ENCODE data around the gene PCDHA9.

The PCDHA9 gene

DNA sequence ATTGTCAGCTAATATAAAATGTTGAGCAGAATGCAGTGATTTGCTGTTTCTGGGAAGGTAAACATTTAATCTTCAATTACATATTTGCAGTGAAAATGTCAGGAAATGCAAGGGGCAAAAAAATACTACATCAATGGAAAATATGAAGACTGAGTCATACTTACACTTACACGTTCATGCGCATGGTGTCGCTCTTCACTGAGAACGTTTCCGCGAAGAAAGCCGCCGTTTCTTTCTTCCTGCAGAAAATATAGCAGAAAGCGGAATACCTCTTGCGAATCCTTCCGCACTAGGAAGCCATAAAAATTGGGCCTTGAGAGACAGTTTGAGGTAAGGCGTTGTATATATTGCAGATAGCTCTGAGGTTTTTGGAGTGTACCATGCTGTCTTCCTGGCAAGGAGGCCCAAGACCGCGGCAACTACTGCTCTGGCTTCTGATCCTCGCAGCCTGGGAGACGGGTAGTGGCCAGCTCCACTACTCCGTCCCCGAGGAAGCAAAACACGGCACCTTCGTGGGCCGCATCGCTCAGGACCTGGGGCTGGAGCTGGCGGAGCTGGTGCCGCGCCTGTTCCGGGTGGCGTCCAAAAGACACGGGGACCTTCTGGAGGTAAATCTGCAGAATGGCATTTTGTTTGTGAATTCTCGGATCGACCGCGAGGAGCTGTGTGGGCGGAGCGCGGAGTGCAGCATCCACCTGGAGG lies 33.9 kb downstream of the PCDHA9 start, which contains the start of gene PCDHA13:
PCDHA13 (plus strand) TSS at position 236 of the 702 bp plus-strand sequence; CDS start at position 381, 145 bp downstream.
- no peak for DNase-seq

DNA sequence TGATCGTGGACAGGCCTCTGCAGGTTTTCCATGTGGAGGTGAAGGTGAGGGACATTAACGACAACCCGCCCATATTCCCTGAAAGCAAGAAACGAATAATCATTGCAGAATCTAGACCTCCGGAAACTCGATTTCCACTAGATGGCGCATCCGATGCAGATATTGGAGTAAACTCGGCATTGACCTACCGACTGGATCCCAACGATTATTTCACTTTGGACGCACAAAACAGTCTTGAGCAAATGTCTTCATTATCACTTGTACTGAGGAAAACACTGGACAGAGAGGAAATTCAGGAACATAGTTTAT lies 34.4 kb downstream of the PCDHA9 start:
- DNase-seq: no peak

DNA sequence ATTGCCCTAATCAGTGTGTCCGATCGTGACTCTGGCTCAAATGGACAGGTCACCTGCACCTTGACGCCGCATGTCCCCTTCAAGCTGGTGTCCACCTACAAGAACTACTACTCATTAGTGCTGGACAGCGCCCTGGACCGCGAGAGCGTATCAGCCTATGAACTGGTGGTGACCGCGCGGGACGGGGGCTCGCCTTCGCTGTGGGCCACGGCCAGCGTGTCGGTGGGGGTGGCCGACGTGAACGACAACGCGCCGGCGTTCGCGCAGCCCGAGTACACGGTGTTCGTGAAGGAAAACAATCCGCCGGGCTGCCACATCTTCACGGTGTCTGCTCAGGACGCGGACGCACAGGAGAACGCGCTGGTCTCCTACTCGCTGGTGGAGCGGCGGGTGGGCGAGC lies 35.2 kb downstream of the PCDHA9 start:
- no peak for DNase-seq

DNA sequence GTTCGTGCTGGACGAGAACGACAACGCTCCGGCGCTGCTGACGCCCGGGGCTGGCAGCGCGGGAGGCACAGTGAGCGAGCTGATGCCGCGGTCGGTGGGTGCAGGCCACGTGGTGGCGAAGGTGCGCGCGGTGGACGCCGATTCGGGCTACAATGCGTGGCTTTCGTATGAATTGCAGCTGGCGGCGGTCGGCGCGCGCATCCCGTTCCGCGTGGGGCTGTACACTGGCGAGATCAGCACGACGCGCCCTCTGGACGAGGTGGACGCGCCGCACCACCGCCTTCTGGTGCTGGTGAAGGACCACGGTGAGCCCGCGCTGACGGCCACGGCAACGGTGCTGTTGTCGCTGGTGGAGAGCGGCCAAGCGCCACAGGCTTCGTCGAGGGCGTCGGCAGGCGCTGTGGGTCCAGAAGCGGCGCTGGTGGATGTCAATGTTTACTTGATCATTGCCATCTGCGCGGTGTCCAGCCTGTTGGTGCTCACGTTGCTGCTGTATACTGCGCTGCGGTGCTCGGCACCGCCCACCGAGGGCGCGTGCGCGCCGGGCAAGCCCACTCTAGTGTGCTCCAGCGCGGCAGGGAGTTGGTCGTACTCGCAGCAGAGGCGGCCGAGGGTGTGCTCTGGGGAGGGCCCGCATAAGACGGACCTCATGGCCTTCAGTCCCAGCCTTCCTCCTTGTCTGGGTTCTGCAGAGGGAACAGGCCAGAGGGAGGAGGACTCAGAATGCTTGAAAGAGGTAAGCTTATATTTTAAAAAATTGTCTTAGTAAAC lies 35.9 kb downstream of the PCDHA9 start:
- no peak for DNase-seq

Data from bone marrow (tissue), 2 donors.